Thyroid gland (tissue), 4 donors: ENCODE results near the gene TLDC2.

Source experiments
- CTCF ChIP-seq, 6 experiments: fragments of 200-600 bp in 3 of 6; fragments of 450-650 bp in 3 of 6; sonication (generic) in 3 of 6; IDR thresholded peaks; one replicate each; pipeline ENCODE4 v1.5.1; 2016 to 2019; ENCODE audit warnings: antibody characterized with exemption in 6 of 6, mild to moderate bottlenecking in 2 of 6, inconsistent platforms in 1 of 6, moderate library complexity in 1 of 6
- POLR2A ChIP-seq, 2 donors: fragments of 450-650 bp; IDR thresholded peaks; one replicate each; pipeline ENCODE4 v1.6.1; 2017; ENCODE audit warnings: antibody characterized with exemption in 2 of 2, mild to moderate bottlenecking in 2 of 2, moderate library complexity in 1 of 2

GRCh38 chr20:36876473-36876833 lies 515 bp downstream of the TLDC2 start:
- TF ChIP-seq CTCF (IDR thresholded peaks at IDR 0.05) (no peak), POLR2A (IDR thresholded peaks at IDR 0.05) (no peak)
